Neural cell (in vitro differentiated cells): ENCODE data around the gene PRXL2B. TPM values are rescaled to one million over a fixed set of nuclear protein-coding genes. Genes with fewer than 3 reads are reported as not detected.

Experiments
- H2AFZ ChIP-seq: fragments of 200-600, 300-800 bp; sonication (generic), shearing (Covaris generic); 2 replicates; pipeline ENCODE4 v1.6.0; 2014; ENCODE audit warnings: low read depth, mild to moderate bottlenecking, antibody characterized with exemption, low read length, moderate library complexity
- H3F3A ChIP-seq: fragments of 200-600 bp; shearing (Covaris generic); 2 replicates; pipeline ENCODE4 v1.6.1; 2016; ENCODE audit warnings: mild to moderate bottlenecking, moderate library complexity, mixed read lengths, antibody characterized with exemption, low read length; ENCODE audit not compliant: insufficient read depth, poor library complexity, severe bottlenecking
- H3K27ac ChIP-seq: fragments of 200-600, 300-800 bp; sonication (generic), shearing (Covaris generic); 2 replicates; pipeline ENCODE4 v1.5.1; 2014; ENCODE audit warnings: mild to moderate bottlenecking, low read length, moderate library complexity
- H3K27me3 ChIP-seq: fragments of 300-800, 200-600 bp; sonication (generic), shearing (Covaris generic); 2 replicates; pipeline ENCODE4 v1.6.0; 2014; ENCODE audit warnings: mild to moderate bottlenecking, low read depth, low read length, moderate library complexity; ENCODE audit not compliant: insufficient read depth
- H3K36me3 ChIP-seq: fragments of 300-800, 200-600 bp; sonication (generic), shearing (Covaris generic); 2 replicates; pipeline ENCODE4 v1.5.1; 2014; ENCODE audit warnings: mild to moderate bottlenecking, antibody characterized with exemption, low read length, moderate library complexity; ENCODE audit not compliant: insufficient read depth
- H3K4me2 ChIP-seq: fragments of 300-800, 200-600 bp; sonication (generic), shearing (Covaris generic); 2 replicates; pipeline ENCODE4 v1.6.0; 2014; ENCODE audit warnings: mild to moderate bottlenecking, low read length
- H3K4me3 ChIP-seq: fragments of 300-800, 200-600 bp; sonication (generic), shearing (Covaris generic); 2 replicates; pipeline ENCODE4 v1.5.1; 2014; ENCODE audit warnings: mild to moderate bottlenecking, low read length, moderate library complexity
- H3K79me2 ChIP-seq: fragments of 200-600 bp; shearing (Covaris generic); replicated peaks from 2 replicates; pipeline ENCODE4 v1.6.0; 2014; ENCODE audit warnings: mild to moderate bottlenecking, low read length, moderate library complexity; ENCODE audit not compliant: insufficient read depth
- H3K9ac ChIP-seq: fragments of 300-800, 200-600 bp; sonication (generic), shearing (Covaris generic); 2 replicates; pipeline ENCODE4 v1.6.1; 2016; ENCODE audit warnings: mild to moderate bottlenecking, low read length, mixed read lengths
- H3K9me2 ChIP-seq: fragments of 200-600 bp; shearing (Covaris generic); 2 replicates; pipeline ENCODE4 v1.6.1; 2016; ENCODE audit warnings: mild to moderate bottlenecking, low read length, mixed read lengths; ENCODE audit not compliant: insufficient read depth
- H3K9me3 ChIP-seq: fragments of 200-600, 300-800 bp; sonication (generic), shearing (Covaris generic); 2 replicates; pipeline ENCODE4 v1.6.1; 2016; ENCODE audit warnings: mild to moderate bottlenecking, mixed run types, low read length, moderate library complexity, mixed read lengths
- H4K20me1 ChIP-seq: fragments of 200-600 bp; shearing (Covaris generic); 2 replicates; pipeline ENCODE4 v1.6.1; 2016; ENCODE audit warnings: mild to moderate bottlenecking, mixed run types; ENCODE audit not compliant: insufficient read depth
- CTCF ChIP-seq: fragments of 450-650 bp; IDR thresholded peaks from 2 replicates; pipeline ENCODE4 v1.5.1; 2014; ENCODE audit warnings: antibody characterized with exemption, mild to moderate bottlenecking, moderate library complexity; ENCODE audit not compliant: poor library complexity, severe bottlenecking
- EP300 ChIP-seq: fragments of 450-650 bp; conservative IDR thresholded peaks from 2 replicates; pipeline ENCODE4 v1.6.1; 2014; ENCODE audit warnings: antibody characterized with exemption, mild to moderate bottlenecking, moderate library complexity; ENCODE audit not compliant: poor library complexity, severe bottlenecking
- EZH2 ChIP-seq: fragments of 200-600, 300-800 bp; shearing (Covaris generic), sonication (generic); IDR thresholded peaks from 2 replicates; pipeline ENCODE4 v1.6.1; 2014; ENCODE audit warnings: antibody characterized with exemption, low read length, borderline replicate concordance, mild to moderate bottlenecking; ENCODE audit not compliant: insufficient read depth, poor library complexity, severe bottlenecking
- MXI1 ChIP-seq: fragments of 450-650 bp; conservative IDR thresholded peaks from 2 replicates; pipeline ENCODE4 v1.6.1; 2014; ENCODE audit warnings: antibody characterized with exemption, mild to moderate bottlenecking; ENCODE audit not compliant: poor library complexity, severe bottlenecking
- POLR2AphosphoS5 ChIP-seq: IDR thresholded peaks from 2 replicates; pipeline ENCODE4 v1.6.1; 2012
- RAD21 ChIP-seq: fragments of 450-650 bp; conservative IDR thresholded peaks from 2 replicates; pipeline ENCODE4 v1.6.1; 2014; ENCODE audit warnings: antibody characterized with exemption, mild to moderate bottlenecking, moderate library complexity
- REST ChIP-seq: IDR thresholded peaks from 2 replicates; pipeline ENCODE4 v1.6.1; 2012; ENCODE audit warnings: borderline replicate concordance
- SMC3 ChIP-seq: fragments of 450-650 bp; conservative IDR thresholded peaks from 2 replicates; pipeline ENCODE4 v1.6.1; 2014; ENCODE audit warnings: antibody characterized with exemption, mild to moderate bottlenecking, moderate library complexity; ENCODE audit not compliant: poor library complexity
- TAF1 ChIP-seq: IDR thresholded peaks from 2 replicates; pipeline ENCODE4 v1.6.1; 2012; ENCODE audit warnings: low read depth
- polyA plus RNA-seq: library from polyadenylated mRNA; depleted of rRNA; stranded (reverse); fragments of >200 nt; gene quantifications from 2 replicates; pipeline ENCODE4 v1.2.3, GENCODE V29; 2014

PRXL2B gene
- polyA plus RNA-seq, 1 donor from 2014 or later = 29.0 TPM

- Histone ChIP-seq H3F3A (no peaks in the 10 kb centered on the region), H3K4me3 (no peak overlapping the region), H4K20me1 (no peaks in the 10 kb centered on the region), H3K9me3 (no peaks in the 10 kb centered on the region), H2AFZ (no peak overlapping the region), H3K79me2 (no peaks in the 10 kb centered on the region), H3K9me2 (no peaks in the 10 kb centered on the region), H3K27ac (no peak overlapping the region), H3K36me3 (no peaks in the 10 kb centered on the region), H3K4me2 (no peak overlapping the region), H3K9ac (no peak overlapping the region), H3K27me3 (peaks cover 18% of the 10 kb centered on the region)
- TF ChIP-seq SMC3 = no peak
- no peak for TF ChIP-seq MXI1
- TF ChIP-seq EP300 = no peak
- no peak for TF ChIP-seq RAD21
- TF ChIP-seq REST = no peak
- TF ChIP-seq EZH2 = no peak
- TF ChIP-seq CTCF = no peak
- TF ChIP-seq POLR2AphosphoS5 = no peak
- TF ChIP-seq TAF1 = no peak
Measured at GRCh38 chr1:2633366-2633935, 46.9 kb downstream of the PRXL2B start.

GRCh38 chr1:2633936-2634491 lies 47.4 kb downstream of the PRXL2B start:
- Histone ChIP-seq H3K36me3 (no peaks in the 10 kb centered on the region), H3K9me2 (no peaks in the 10 kb centered on the region), H3K9ac (no peak overlapping the region), H2AFZ (no peak overlapping the region), H3K27me3 (peaks cover 12% of the 10 kb centered on the region), H3K4me3 (no peak overlapping the region), H3K79me2 (no peaks in the 10 kb centered on the region), H4K20me1 (no peaks in the 10 kb centered on the region), H3F3A (no peaks in the 10 kb centered on the region), H3K4me2 (no peak overlapping the region), H3K9me3 (no peaks in the 10 kb centered on the region), H3K27ac (no peak overlapping the region)
- TF ChIP-seq EZH2 = no peak
- no peak for TF ChIP-seq TAF1
- no peak for TF ChIP-seq CTCF
- TF ChIP-seq MXI1 = no peak
- TF ChIP-seq SMC3 = no peak
- TF ChIP-seq EP300 = no peak
- no peak for TF ChIP-seq REST
- TF ChIP-seq RAD21 = no peak
- no peak for TF ChIP-seq POLR2AphosphoS5
